ENCODE measurements around the gene ITGB6. TPM values are rescaled to one million over a fixed set of nuclear protein-coding genes. Genes with fewer than 3 reads are reported as not detected.

Gene ITGB6
- total RNA-seq, 4 donors from 2014 or later = 1.8 to 7.5 (median 6.6) TPM

DNA sequence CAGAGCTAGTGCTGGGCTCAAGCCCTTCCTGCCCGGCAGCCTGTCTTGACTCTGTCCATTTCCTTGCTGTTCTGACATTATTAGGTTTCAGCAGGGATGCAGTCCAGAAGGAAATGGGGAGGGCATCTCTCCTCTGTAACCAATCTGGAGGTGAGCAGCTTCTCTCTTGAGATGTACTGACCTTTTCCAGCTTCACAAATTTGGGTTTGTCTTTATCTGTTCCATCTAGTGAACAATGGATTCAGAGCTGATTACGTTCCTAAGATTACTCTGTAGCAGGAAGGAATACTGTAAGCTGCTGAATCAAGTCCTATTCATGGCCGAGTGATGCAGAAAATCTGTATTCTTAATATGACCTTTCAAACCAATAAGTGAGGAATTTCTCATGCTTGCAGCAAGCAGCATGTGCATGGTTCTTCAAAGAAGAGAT is 148.7 kb downstream of the ITGB6 start:
- DNase-seq (ENCODE audit: low spot score in 2 of 2) = no peak
- no peak for TF ChIP-seq POLR2A (IDR thresholded peaks at IDR 0.05)
- TF ChIP-seq, protein P1, sequence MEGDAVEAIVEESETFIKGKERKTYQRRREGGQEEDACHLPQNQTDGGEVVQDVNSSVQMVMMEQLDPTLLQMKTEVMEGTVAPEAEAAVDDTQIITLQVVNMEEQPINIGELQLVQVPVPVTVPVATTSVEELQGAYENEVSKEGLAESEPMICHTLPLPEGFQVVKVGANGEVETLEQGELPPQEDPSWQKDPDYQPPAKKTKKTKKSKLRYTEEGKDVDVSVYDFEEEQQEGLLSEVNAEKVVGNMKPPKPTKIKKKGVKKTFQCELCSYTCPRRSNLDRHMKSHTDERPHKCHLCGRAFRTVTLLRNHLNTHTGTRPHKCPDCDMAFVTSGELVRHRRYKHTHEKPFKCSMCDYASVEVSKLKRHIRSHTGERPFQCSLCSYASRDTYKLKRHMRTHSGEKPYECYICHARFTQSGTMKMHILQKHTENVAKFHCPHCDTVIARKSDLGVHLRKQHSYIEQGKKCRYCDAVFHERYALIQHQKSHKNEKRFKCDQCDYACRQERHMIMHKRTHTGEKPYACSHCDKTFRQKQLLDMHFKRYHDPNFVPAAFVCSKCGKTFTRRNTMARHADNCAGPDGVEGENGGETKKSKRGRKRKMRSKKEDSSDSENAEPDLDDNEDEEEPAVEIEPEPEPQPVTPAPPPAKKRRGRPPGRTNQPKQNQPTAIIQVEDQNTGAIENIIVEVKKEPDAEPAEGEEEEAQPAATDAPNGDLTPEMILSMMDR (IDR thresholded peaks at IDR 0.05) = no peak
- WGBS, 2 donors = 53 to 58% methylated on average over 3 of the region's 3 CpGs
- intact Hi-C loops (cut with DNase I; ENCODE audit: low total_unique reads) = no loop called here
- no peak overlapping the region for H3K4me3 ChIP-seq (ENCODE audit: low read depth, poor library complexity, severe bottlenecking)

DNA sequence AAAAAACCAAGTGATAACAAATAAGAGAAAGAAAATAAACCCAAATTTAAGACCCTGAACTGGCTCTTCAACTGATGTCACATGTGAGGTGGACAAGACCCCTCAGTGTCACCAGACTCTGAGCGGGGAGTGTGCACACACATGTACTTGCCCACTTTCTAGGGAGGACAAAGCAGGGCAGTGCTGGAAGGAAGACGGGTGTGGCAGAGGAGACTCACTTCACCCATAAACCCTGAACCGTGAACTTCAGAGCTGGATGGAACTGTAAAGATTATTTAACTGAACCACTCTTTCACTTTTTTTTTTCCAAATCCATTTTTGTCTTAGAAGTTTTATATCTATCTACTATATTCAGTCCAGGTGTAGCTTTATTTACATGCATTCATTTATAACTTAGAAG is 149.9 kb downstream of the ITGB6 start:
- WGBS, 2 donors = 73 to 76% methylated on average over 3 of the region's 3 CpGs

More for the DNA sequence above, 149.9 kb downstream of the ITGB6 start:
- TF ChIP-seq, protein P1 (IDR thresholded peaks at IDR 0.05) = no peak
- no peak for TF ChIP-seq POLR2A (IDR thresholded peaks at IDR 0.05)
- DNase-seq (ENCODE audit: low spot score in 2 of 2) = no peak
- intact Hi-C loops (cut with DNase I; ENCODE audit: low total_unique reads) = no loop called here
- H3K4me3 ChIP-seq (ENCODE audit: low read depth, poor library complexity, severe bottlenecking) = no peak overlapping the region

Other genes with a start within 250 kb of the ITGB6 start
- 10 to 100 TPM; 18.3 to 52.0 (median 34.1) TPM for gene PLA2R1, start 137.7 kb downstream of the ITGB6 start, total RNA-seq